Effector memory CD8-positive, alpha-beta T cell (primary cell): Measurements from ENCODE around the gene PRR20G.

ENCODE experiments used
- ATAC-seq: fragments of 150-1000 bp; cut with Tn5 transposase; replicated peaks from 2 replicates; pipeline ENCODE4 v1.10.0; 2021; ENCODE audit warnings: mild to moderate bottlenecking, moderate library complexity
- DNase-seq, 3 experiments: peaks; one replicate each; pipeline ENCODE4 v3.0.0; 2021
- H3K27ac Mint-ChIP-seq, 2 donors: one replicate each; pipeline ENCODE4 v1.8.0; 2022; ENCODE audit warnings: mild to moderate bottlenecking in 2 of 2, mixed read lengths in 2 of 2, moderate library complexity in 2 of 2
- H3K27me3 Mint-ChIP-seq, 2 donors: one replicate each; pipeline ENCODE4 v1.8.0; 2022; ENCODE audit warnings: mixed read lengths in 2 of 2
- H3K36me3 Mint-ChIP-seq: one replicate; pipeline ENCODE4 v1.8.0; 2022; ENCODE audit warnings: mild to moderate bottlenecking, moderate library complexity, mixed read lengths; ENCODE audit not compliant: insufficient read depth
- H3K4me1 Mint-ChIP-seq, 2 donors: one replicate each; pipeline ENCODE4 v1.8.0; 2022; ENCODE audit warnings: low read depth in 2 of 2, mixed read lengths in 2 of 2
- H3K4me3 Mint-ChIP-seq, 2 donors: one replicate each; pipeline ENCODE4 v1.8.0; 2022; ENCODE audit warnings: mild to moderate bottlenecking in 2 of 2, mixed read lengths in 2 of 2, moderate library complexity in 2 of 2
- H3K9me3 Mint-ChIP-seq, 2 donors: one replicate each; pipeline ENCODE4 v1.8.0; 2022; ENCODE audit warnings: mixed read lengths in 2 of 2
- total RNA-seq, 9 experiments: gene quantifications; one replicate each; lab custom pipeline; 2026; lab: John Stamatoyannopoulos, UW

The PRR20G gene
- 0 reads per million in 9 experiments for total RNA-seq

- H3K4me1 Mint-ChIP-seq, result no peaks in the 10 kb centered on the region
- ATAC-seq (no peak), DNase-seq (no peak)
- H3K27me3 Mint-ChIP-seq, result peaks cover 9 to 18% of the 10 kb centered on the region in 2 donors
- no peak within 1 kb of the TSS for H3K27ac Mint-ChIP-seq
- H3K9me3 Mint-ChIP-seq, result peaks cover 9 to 12% of the 10 kb centered on the region in 2 donors
- no peak within 1 kb of the TSS for H3K4me3 Mint-ChIP-seq
- no peaks in the 10 kb centered on the region for H3K36me3 Mint-ChIP-seq
Observed at GRCh38 chr3:127287840-127288239, at the start of gene PRR20G. PRR20G (minus strand) TSS chr3:127288046; CDS start chr3:127287365, 681 bp downstream.

- Mint-ChIP-seq H3K9me3 (peaks cover 5 to 11% of the 10 kb centered on the region in 2 donors), H3K27ac (no peak overlapping the region), H3K36me3 (no peaks in the 10 kb centered on the region), H3K4me3 (no peak overlapping the region), H3K4me1 (no peaks in the 10 kb centered on the region), H3K27me3 (peaks cover 20 to 71% of the 10 kb centered on the region in 2 donors)
- no peak for ATAC-seq
- DNase-seq, result no peak
Observed at GRCh38 chr3:127337001-127337400, 49.2 kb upstream of the PRR20G start.

- Mint-ChIP-seq H3K36me3 (no peaks in the 10 kb centered on the region), H3K27ac (no peak overlapping the region), H3K4me1 (no peaks in the 10 kb centered on the region), H3K4me3 (no peak overlapping the region), H3K27me3 (peaks cover 20 to 65% of the 10 kb centered on the region in 2 donors), H3K9me3 (peaks cover 5 to 11% of the 10 kb centered on the region in 2 donors)
- no peak for DNase-seq
- no peak for ATAC-seq
Observed at GRCh38 chr3:127336101-127336500, 48.3 kb upstream of the PRR20G start.

- Mint-ChIP-seq H3K4me3 (no peak overlapping the region), H3K27ac (no peak overlapping the region), H3K36me3 (no peaks in the 10 kb centered on the region), H3K9me3 (peaks cover 2 to 15% of the 10 kb centered on the region in 2 donors), H3K4me1 (no peaks in the 10 kb centered on the region), H3K27me3 (peaks cover 28 to 42% of the 10 kb centered on the region in 2 donors)
- no peak for ATAC-seq
- no peak for DNase-seq
Observed at GRCh38 chr3:127330385-127330784, 42.5 kb upstream of the PRR20G start.

GRCh38 chr3:127329631-127330285 is 41.9 kb upstream of the PRR20G start:
- Mint-ChIP-seq H3K4me3 (no peak overlapping the region), H3K9me3 (peaks cover 2 to 15% of the 10 kb centered on the region in 2 donors), H3K27me3 (peaks cover 29 to 44% of the 10 kb centered on the region in 2 donors), H3K27ac (no peak overlapping the region), H3K4me1 (no peaks in the 10 kb centered on the region), H3K36me3 (no peaks in the 10 kb centered on the region)
- no peak for ATAC-seq
- no peak for DNase-seq

GRCh38 chr3:127328421-127328820 is 40.6 kb upstream of the PRR20G start:
- Mint-ChIP-seq H3K4me3 (no peak overlapping the region), H3K27ac (no peak overlapping the region), H3K4me1 (no peaks in the 10 kb centered on the region), H3K36me3 (no peaks in the 10 kb centered on the region), H3K27me3 (peaks cover 29 to 53% of the 10 kb centered on the region in 2 donors), H3K9me3 (peaks cover 2 to 15% of the 10 kb centered on the region in 2 donors)
- ATAC-seq, result no peak
- DNase-seq, result no peak

- peaks cover 2 to 15% of the 10 kb centered on the region in 2 donors for H3K9me3 Mint-ChIP-seq
- ATAC-seq, result no peak
- no peak overlapping the region for H3K4me3 Mint-ChIP-seq
- no peaks in the 10 kb centered on the region for H3K4me1 Mint-ChIP-seq
- H3K36me3 Mint-ChIP-seq, result no peaks in the 10 kb centered on the region
- DNase-seq, result no peak
- peaks cover 20 to 50% of the 10 kb centered on the region in 2 donors for H3K27me3 Mint-ChIP-seq
- H3K27ac Mint-ChIP-seq, result no peak overlapping the region
Observed at GRCh38 chr3:127326341-127326740, 38.5 kb upstream of the PRR20G start.

- no peaks in the 10 kb centered on the region for H3K36me3 Mint-ChIP-seq
- H3K4me1 Mint-ChIP-seq, result no peaks in the 10 kb centered on the region
- peaks cover 20 to 48% of the 10 kb centered on the region in 2 donors for H3K27me3 Mint-ChIP-seq
- H3K27ac Mint-ChIP-seq, result no peak overlapping the region
- DNase-seq (no peak), ATAC-seq (no peak)
- peaks cover 6 to 20% of the 10 kb centered on the region in 2 donors for H3K9me3 Mint-ChIP-seq
- no peak overlapping the region for H3K4me3 Mint-ChIP-seq
Observed at GRCh38 chr3:127325629-127325961, 37.7 kb upstream of the PRR20G start.

GRCh38 chr3:127324913-127325628 is 37.2 kb upstream of the PRR20G start:
- H3K27me3 Mint-ChIP-seq, result peaks cover 20 to 43% of the 10 kb centered on the region in 2 donors
- H3K9me3 Mint-ChIP-seq, result peaks cover 4 to 16% of the 10 kb centered on the region in 2 donors
- H3K4me3 Mint-ChIP-seq, result no peak overlapping the region
- DNase-seq (no peak), ATAC-seq (no peak)
- no peaks in the 10 kb centered on the region for H3K36me3 Mint-ChIP-seq
- no peaks in the 10 kb centered on the region for H3K4me1 Mint-ChIP-seq
- H3K27ac Mint-ChIP-seq, result no peak overlapping the region

- ATAC-seq, result no peak
- no peaks in the 10 kb centered on the region for H3K36me3 Mint-ChIP-seq
Observed at GRCh38 chr3:127324076-127324475, 36.2 kb upstream of the PRR20G start.

GRCh38 chr3:127323581-127323980 is 35.7 kb upstream of the PRR20G start:
- H3K27me3 Mint-ChIP-seq, result peaks cover 20 to 42% of the 10 kb centered on the region in 2 donors
- no peak for ATAC-seq
- H3K9me3 Mint-ChIP-seq, result peaks cover 6 to 14% of the 10 kb centered on the region in 2 donors

More at GRCh38 chr3:127324076-127324475, 36.2 kb upstream of the PRR20G start:
- Mint-ChIP-seq H3K9me3 (peaks cover 4 to 14% of the 10 kb centered on the region in 2 donors), H3K27me3 (peaks cover 20 to 42% of the 10 kb centered on the region in 2 donors), H3K27ac (no peak overlapping the region), H3K4me3 (no peak overlapping the region), H3K4me1 (no peaks in the 10 kb centered on the region)
- no peak for DNase-seq

GRCh38 chr3:127321371-127321770 is 33.5 kb upstream of the PRR20G start:
- H3K36me3 Mint-ChIP-seq, result no peaks in the 10 kb centered on the region

More at GRCh38 chr3:127323581-127323980, 35.7 kb upstream of the PRR20G start:
- Mint-ChIP-seq H3K4me1 (no peaks in the 10 kb centered on the region), H3K4me3 (no peak overlapping the region), H3K36me3 (no peaks in the 10 kb centered on the region), H3K27ac (no peak overlapping the region)
- no peak for DNase-seq

GRCh38 chr3:127320529-127321121 is 32.8 kb upstream of the PRR20G start:
- H3K27ac Mint-ChIP-seq, result no peak overlapping the region
- no peak for ATAC-seq
- H3K36me3 Mint-ChIP-seq, result no peaks in the 10 kb centered on the region
- H3K4me1 Mint-ChIP-seq, result no peaks in the 10 kb centered on the region
- H3K27me3 Mint-ChIP-seq, result peaks cover 25 to 50% of the 10 kb centered on the region in 2 donors
- H3K9me3 Mint-ChIP-seq, result peaks cover 6 to 8% of the 10 kb centered on the region in 2 donors
- DNase-seq, result no peak
- H3K4me3 Mint-ChIP-seq, result no peak overlapping the region

More at GRCh38 chr3:127321371-127321770, 33.5 kb upstream of the PRR20G start:
- no peak for ATAC-seq
- H3K27ac Mint-ChIP-seq, result no peak overlapping the region
- peaks cover 18 to 50% of the 10 kb centered on the region in 2 donors for H3K27me3 Mint-ChIP-seq
- no peak overlapping the region for H3K4me3 Mint-ChIP-seq
- no peaks in the 10 kb centered on the region for H3K4me1 Mint-ChIP-seq
- peaks cover 6 to 8% of the 10 kb centered on the region in 2 donors for H3K9me3 Mint-ChIP-seq
- no peak for DNase-seq
